A549 (cell line): ENCODE results near the gene IZUMO3. TPM values are rescaled to one million over a fixed set of nuclear protein-coding genes. Genes with fewer than 3 reads are reported as not detected.

Source experiments
- ATAC-seq, 2 experiments: fragments of 200-7000 bp in 1 of 2; fragments of >200 bp in 1 of 2; cut with Nextera tagmentation in 1 of 2; cut with Tn5 transposase in 1 of 2; 3 replicates each; pipeline versions ENCODE4 v1.8.0 to v1.9.1; 2018 to 2020; ENCODE audit warnings: mild to moderate bottlenecking in 1 of 2, moderate library complexity in 1 of 2
- CTCF ChIA-PET: fragments of 300-600 bp; sonication (Branson Sonifier 250); formaldehyde crosslinking; extraction: SDS; loops from one replicate; lab custom pipeline; 2021; ENCODE audit warnings: antibody characterized with exemption, inconsistent platforms; lab: Yijun Ruan, JAX
- POLR2A ChIA-PET: fragments of 350-600 bp; formaldehyde crosslinking; extraction: SDS; loops from one replicate; lab custom pipeline; 2021; ENCODE audit warnings: antibody characterized with exemption, inconsistent platforms; lab: Yijun Ruan, JAX
- DNase-seq, 2 experiments: peaks; one replicate each; pipeline versions ENCODE4 v3.0.0 to v3.0.0-alpha.2; 2011 to 2016; ENCODE audit warnings: low read depth in 1 of 2, low spot score in 1 of 2
- FAIRE-seq: peaks from 2 replicates; lab custom pipeline; 2011; peaks lifted over from hg19 to GRCh38; lab: Jason Lieb, UNC
- H3K27ac ChIP-seq, 2 experiments: fragments of >200 bp; sonication (Bioruptor Twin); formaldehyde crosslinking; 3 replicates each; pipeline ENCODE4 v1.5.1; 2016 to 2017
- H3K4me1 ChIP-seq: fragments of >200 bp; sonication (Bioruptor Twin); formaldehyde crosslinking; 3 replicates; pipeline ENCODE4 v1.6.1; 2016
- H3K4me2 ChIP-seq: fragments of >200 bp; sonication (Bioruptor Twin); formaldehyde crosslinking; 3 replicates; pipeline ENCODE4 v1.6.1; 2016
- H3K4me3 ChIP-seq: fragments of >200 bp; sonication (Bioruptor Twin); formaldehyde crosslinking; 3 replicates; pipeline ENCODE4 v1.5.1; 2016
- H3K9me3 ChIP-seq: fragments of >200 bp; sonication (Bioruptor Twin); formaldehyde crosslinking; 3 replicates; pipeline ENCODE4 v1.6.1; 2016
- CHD2 ChIP-seq: fragments of 150-350 bp; IDR thresholded peaks from 2 replicates; pipeline ENCODE4 v1.6.1; 2014; ENCODE audit warnings: low read length; ENCODE audit not compliant: partially characterized antibody
- E2F6 ChIP-seq: IDR thresholded peaks from 2 replicates; pipeline ENCODE4 v1.6.1; 2012; ENCODE audit warnings: low read depth, borderline replicate concordance
- EHMT2 ChIP-seq: fragments of 200-600 bp; sonication (generic); IDR thresholded peaks from 2 replicates; pipeline ENCODE4 v1.6.1; 2016; ENCODE audit warnings: antibody characterized with exemption, low read depth, mild to moderate bottlenecking, moderate library complexity
- ESRRA ChIP-seq: fragments of 150-350 bp; IDR thresholded peaks from 2 replicates; pipeline ENCODE4 v1.6.1; 2014; ENCODE audit warnings: mild to moderate bottlenecking, low read length, borderline replicate concordance
- HDAC2 ChIP-seq: fragments of 200-600 bp; sonication (generic); IDR thresholded peaks from 2 replicates; pipeline ENCODE4 v1.6.1; 2016
- HEYL ChIP-seq: fragments of 250-450 bp; sonication (Bioruptor Pico); IDR thresholded peaks from 2 replicates; pipeline ENCODE4 v1.8.0; 2021; ENCODE audit warnings: mild to moderate bottlenecking, moderate library complexity
- HMGXB4 ChIP-seq: fragments of 250-450 bp; sonication (Bioruptor Pico); IDR thresholded peaks from 2 replicates; pipeline ENCODE4 v1.5.0; 2021; ENCODE audit warnings: mild to moderate bottlenecking, moderate library complexity, borderline replicate concordance
- HOXB13 ChIP-seq: fragments of 250-450 bp; sonication (Bioruptor Pico); IDR thresholded peaks from 2 replicates; pipeline ENCODE4 v1.5.0; 2020; ENCODE audit warnings: low read depth, mild to moderate bottlenecking, moderate library complexity
- JUN ChIP-seq, 2 experiments: fragments of >200 bp; sonication (Bioruptor Twin); formaldehyde crosslinking; IDR thresholded peaks; 2 replicates in 1 of 2; 3 replicates in 1 of 2; pipeline ENCODE4 v1.6.1; 2016 to 2017
- JUNB ChIP-seq: fragments of >200 bp; sonication (Bioruptor Twin); formaldehyde crosslinking; IDR thresholded peaks from 2 replicates; pipeline ENCODE4 v1.6.1; 2016
- KDM5A ChIP-seq: fragments of 200-600 bp; sonication (generic); IDR thresholded peaks from 2 replicates; pipeline ENCODE4 v1.6.1; 2016; ENCODE audit warnings: antibody characterized with exemption, mild to moderate bottlenecking
- MAFK ChIP-seq: fragments of 450-650 bp; IDR thresholded peaks from 2 replicates; pipeline ENCODE4 v1.6.1; 2014; ENCODE audit not compliant: partially characterized antibody
- NPAS2 ChIP-seq: fragments of 250-450 bp; sonication (Bioruptor Pico); IDR thresholded peaks from 2 replicates; pipeline ENCODE4 v1.8.0; 2022; ENCODE audit warnings: mild to moderate bottlenecking, moderate library complexity, borderline replicate concordance
- RCOR1 ChIP-seq: fragments of 150-350 bp; IDR thresholded peaks from 2 replicates; pipeline ENCODE4 v1.6.1; 2014; ENCODE audit warnings: antibody characterized with exemption, low read length, low read depth
- TP53 ChIP-seq: fragments of 250-450 bp; sonication (Bioruptor Pico); IDR thresholded peaks from 2 replicates; pipeline ENCODE4 v1.5.0; 2021; ENCODE audit warnings: mild to moderate bottlenecking, moderate library complexity
- ZFP36 ChIP-seq: fragments of 450-650 bp; IDR thresholded peaks from 2 replicates; pipeline ENCODE4 v1.6.1; 2014; ENCODE audit warnings: borderline replicate concordance; ENCODE audit not compliant: partially characterized antibody
- WGBS: methylation state at CpG from one replicate; pipeline ENCODE4 v1.1.6; 2017; ENCODE audit errors: missing lambda C conversion rate; 5-methylcytosine and 5-hydroxymethylcytosine counted together
- polyA minus RNA-seq: library from RNA; depleted of rRNA, polyadenylated mRNA; stranded (reverse); fragments of >200 nt; gene quantifications from 2 replicates; pipeline ENCODE4 v1.2.3, GENCODE V29; 2011; rRNA and poly(A)+ RNA removed
- polyA plus RNA-seq, 4 experiments: library from polyadenylated mRNA; depleted of rRNA in 3 of 4; stranded (reverse); fragments of >200 nt; fragmentation: RNase III in 1 of 4; extraction: RNeasy Plus Mini Kit Qiagen cat#74134 plus additional on column Dnase treatment in 1 of 4; gene quantifications; 2 replicates in 3 of 4; 3 replicates in 1 of 4; pipeline ENCODE4 v1.2.3, GENCODE V29; 2011 to 2017
- TF ChIP-seq, protein P1 (sequence below): fragments of 250-450 bp; sonication (Bioruptor Pico); IDR thresholded peaks from 2 replicates; pipeline ENCODE4 v1.5.0; 2020; ENCODE audit warnings: low read depth, mild to moderate bottlenecking, moderate library complexity

The IZUMO3 gene
- not detected in 2 replicates for polyA plus RNA-seq (2011; rRNA removed)
- polyA plus RNA-seq (2012; cell fraction: cytosol; rRNA removed), result not detected in 2 replicates
- not detected in 2 replicates for polyA plus RNA-seq (2012; cell fraction: nucleus; rRNA removed)
- not detected in 3 replicates for polyA plus RNA-seq (2017; fragmentation: RNase III; extraction: RNeasy Plus Mini Kit Qiagen cat#74134 plus additional on column Dnase treatment)
- not detected in 2 replicates for polyA minus RNA-seq

DNA sequence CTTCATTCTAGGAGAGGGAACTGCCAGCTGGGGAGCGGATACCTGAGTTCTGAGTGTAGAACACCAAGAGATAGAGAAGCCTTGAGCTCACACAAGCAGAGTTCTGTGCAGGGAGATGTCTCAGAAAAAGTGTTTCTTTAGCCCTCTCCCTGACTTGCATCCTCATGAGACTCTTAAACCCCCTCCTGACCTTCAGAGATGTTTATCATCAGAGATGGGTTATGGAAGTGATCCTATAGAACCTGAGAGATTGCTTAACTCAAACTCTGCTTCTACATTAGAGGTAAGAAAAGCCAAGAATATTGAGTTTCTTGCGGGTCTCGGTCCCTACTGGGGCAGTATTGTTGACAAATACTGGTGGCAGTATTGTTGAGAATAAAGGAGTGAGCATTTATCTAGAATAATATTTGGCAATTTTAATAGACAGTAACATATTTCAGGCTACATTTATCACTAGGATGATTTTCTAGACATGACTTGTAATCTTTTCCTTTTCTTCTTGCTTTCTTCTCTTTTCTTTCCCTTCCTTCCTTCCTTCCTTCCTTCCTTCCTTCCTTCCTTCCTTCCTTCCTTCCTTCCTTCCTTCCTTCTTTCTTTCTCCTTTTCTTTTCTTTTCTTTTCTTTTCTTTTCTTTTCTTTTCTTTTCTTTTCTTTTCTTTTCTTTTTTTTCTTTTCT is at the start of gene IZUMO3:
IZUMO3 (minus strand) TSS at position 51 of the 676 bp plus-strand sequence. CDS start 248 bp downstream, outside the sequence.
- ChIA-PET POLR2A (no interaction called here), CTCF (no interaction called here)
- DNase-seq (no peak), FAIRE-seq (no peak), ATAC-seq (no peak)
- no peak within 1 kb of the TSS for H3K4me3 ChIP-seq
- WGBS, result 6% methylated on average over 3 of the region's 3 CpGs
- no peak within 1 kb of the TSS for H3K27ac ChIP-seq
- H3K4me1 ChIP-seq, result no peaks in the 10 kb centered on the region
- peaks cover 9% of the 10 kb centered on the region; the same call in 2 of the 3 replicates for H3K9me3 ChIP-seq
- TF ChIP-seq MAFK, result no peak
- TF ChIP-seq JUN (IDR thresholded peaks at IDR 0.05), result no peak
- TF ChIP-seq NPAS2, result no peak
- TF ChIP-seq TP53 (CRISPR knock-in tag), result no peak
- TF ChIP-seq HEYL (CRISPR knock-in tag), result no peak
- TF ChIP-seq E2F6, result no peak
- TF ChIP-seq, protein P1, sequence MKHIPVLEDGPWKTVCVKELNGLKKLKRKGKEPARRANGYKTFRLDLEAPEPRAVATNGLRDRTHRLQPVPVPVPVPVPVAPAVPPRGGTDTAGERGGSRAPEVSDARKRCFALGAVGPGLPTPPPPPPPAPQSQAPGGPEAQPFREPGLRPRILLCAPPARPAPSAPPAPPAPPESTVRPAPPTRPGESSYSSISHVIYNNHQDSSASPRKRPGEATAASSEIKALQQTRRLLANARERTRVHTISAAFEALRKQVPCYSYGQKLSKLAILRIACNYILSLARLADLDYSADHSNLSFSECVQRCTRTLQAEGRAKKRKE (CRISPR knock-in tag), result no peak
- no peak for TF ChIP-seq ESRRA
- no peak for TF ChIP-seq KDM5A
- TF ChIP-seq ZFP36, result no peak
- TF ChIP-seq HMGXB4, result no peak
- TF ChIP-seq HOXB13 (CRISPR knock-in tag), result no peak
- no peak within 1 kb of the TSS for H3K4me2 ChIP-seq

DNA sequence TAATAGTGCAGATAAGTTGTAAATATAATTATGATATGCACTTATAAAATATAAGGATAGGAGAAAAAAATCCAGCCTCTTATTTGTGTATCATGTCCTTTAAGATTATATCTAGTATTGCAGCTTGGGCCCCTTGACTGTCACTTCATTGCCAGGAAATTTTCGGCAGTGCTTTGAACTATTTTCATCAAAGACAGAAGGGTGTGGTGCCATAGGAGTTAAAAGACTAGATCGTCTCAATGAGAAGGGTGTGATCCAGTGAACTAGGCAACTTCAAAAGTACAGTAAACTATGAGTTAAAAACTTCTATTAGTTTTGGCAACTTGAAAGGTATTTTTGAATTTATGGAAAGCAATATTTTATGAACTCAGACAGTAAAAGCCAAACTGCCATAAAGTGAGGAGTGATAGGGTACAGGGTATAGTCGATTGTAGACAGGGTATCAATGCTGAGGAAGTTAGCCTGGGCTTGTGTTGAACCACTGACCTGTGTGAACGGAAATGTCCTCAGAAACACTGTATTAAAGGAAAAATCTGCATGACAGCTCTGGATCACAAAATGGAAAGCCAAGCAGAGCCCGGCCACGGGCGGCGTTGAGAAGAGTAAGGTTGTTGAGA is 48.6 kb upstream of the IZUMO3 start:
- WGBS, result 15% methylated on average over 8 of the region's 8 CpGs

More for the DNA sequence above, 48.6 kb upstream of the IZUMO3 start:
- no peaks in the 10 kb centered on the region for H3K4me1 ChIP-seq
- no peak overlapping the region for H3K27ac ChIP-seq
- no peak overlapping the region for H3K4me3 ChIP-seq
- ChIA-PET POLR2A (no interaction called here), CTCF (no interaction called here)
- ATAC-seq, result no peak
- no peaks in the 10 kb centered on the region for H3K9me3 ChIP-seq
- FAIRE-seq, result no peak
- no peak overlapping the region for H3K4me2 ChIP-seq
- TF ChIP-seq HDAC2, result no peak
- no peak for TF ChIP-seq EHMT2
- no peak for TF ChIP-seq TP53 (CRISPR knock-in tag)
- no peak for TF ChIP-seq RCOR1
- no peak for TF ChIP-seq CHD2
- TF ChIP-seq HMGXB4, result no peak
- no peak for TF ChIP-seq JUNB
- no peak for DNase-seq
